ENCODE measurements around the gene ZNF546. TPM values are rescaled to one million over a fixed set of nuclear protein-coding genes. Genes with fewer than 3 reads are reported as not detected.
"Not testable (repeated sequence)": the region's sequence is repeated elsewhere in the genome, so short reads cannot be mapped to it uniquely, and the experiment has no call there.

ZNF546 gene
- not detected in 2 replicates for total RNA-seq (2014; rRNA removed; shearing (Covaris generic))

GRCh38 chr19:39996811-39997637 is at the start of gene ZNF546:
Gene ZNF546, plus strand, starts transcription at chr19:39997060. Its CDS starts 1,267 bp downstream, at chr19:39998327.
- peak; percentile 90 for DNase-seq (ENCODE audit: low spot score)

GRCh38 chr19:39949026-39949747 is 47.7 kb upstream of the ZNF546 start:
- no peak for DNase-seq (ENCODE audit: low spot score)

GRCh38 chr19:39951065-39951650 is 45.7 kb upstream of the ZNF546 start:
- DNase-seq (ENCODE audit: low spot score), result no peak

GRCh38 chr19:39951686-39952085 is 45.2 kb upstream of the ZNF546 start:
- DNase-seq (ENCODE audit: low spot score), result no peak

- DNase-seq (ENCODE audit: low spot score), result no peak
Measured at GRCh38 chr19:39953915-39954314, 42.9 kb upstream of the ZNF546 start.

GRCh38 chr19:39957886-39958285 is 39.0 kb upstream of the ZNF546 start:
- not testable (repeated sequence) for DNase-seq (ENCODE audit: low spot score)

- not testable (repeated sequence) for DNase-seq (ENCODE audit: low spot score)
Measured at GRCh38 chr19:39958942-39959341, 37.9 kb upstream of the ZNF546 start.

- DNase-seq (ENCODE audit: low spot score), result not testable (repeated sequence)
Measured at GRCh38 chr19:39959407-39959806, 37.5 kb upstream of the ZNF546 start.

DNA sequence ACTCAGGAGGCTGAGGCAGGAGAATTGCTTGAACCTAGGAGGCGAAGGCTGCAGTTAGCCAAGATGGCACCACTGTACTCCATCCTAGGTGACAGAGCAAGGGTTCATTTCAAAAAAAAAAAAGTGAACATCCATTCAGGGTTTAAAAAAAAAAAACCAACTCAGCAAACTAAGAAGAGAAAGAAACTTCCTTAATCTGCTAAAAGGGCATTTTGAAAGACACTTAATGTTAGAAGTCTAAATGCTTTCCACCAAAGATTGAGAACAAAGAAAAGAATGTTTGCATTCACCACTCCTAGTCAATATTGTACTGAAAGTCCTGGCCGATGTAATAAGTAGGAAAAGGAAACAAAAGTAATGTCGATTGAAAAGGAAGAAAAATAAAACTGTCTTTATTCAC is 33.0 kb upstream of the ZNF546 start:
- DNase-seq (ENCODE audit: low spot score), result no peak

GRCh38 chr19:39966617-39967016 is 30.2 kb upstream of the ZNF546 start:
- DNase-seq (ENCODE audit: low spot score), result no peak

DNA sequence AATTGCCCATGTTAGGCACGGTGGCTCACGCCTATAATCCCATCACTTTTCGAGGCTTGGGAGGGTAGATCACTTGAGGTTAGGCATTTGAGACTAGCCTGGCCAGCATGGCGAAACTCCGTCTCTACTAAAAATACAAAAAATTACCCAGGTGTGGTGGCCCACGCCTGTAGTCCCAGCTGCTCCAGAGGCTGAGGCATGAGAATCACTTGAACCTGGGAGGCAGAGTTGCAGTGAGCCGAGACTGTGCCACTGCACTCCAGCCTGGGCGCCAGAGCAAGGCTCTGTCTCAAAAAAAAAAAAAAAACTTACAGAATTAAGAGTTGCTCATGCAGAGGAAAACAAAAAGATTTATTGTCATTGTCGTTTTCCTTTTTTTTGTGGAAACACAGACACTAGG is 29.3 kb upstream of the ZNF546 start:
- DNase-seq (ENCODE audit: low spot score), result no peak

GRCh38 chr19:39968789-39969188 is 28.1 kb upstream of the ZNF546 start:
- no peak for DNase-seq (ENCODE audit: low spot score)

DNA sequence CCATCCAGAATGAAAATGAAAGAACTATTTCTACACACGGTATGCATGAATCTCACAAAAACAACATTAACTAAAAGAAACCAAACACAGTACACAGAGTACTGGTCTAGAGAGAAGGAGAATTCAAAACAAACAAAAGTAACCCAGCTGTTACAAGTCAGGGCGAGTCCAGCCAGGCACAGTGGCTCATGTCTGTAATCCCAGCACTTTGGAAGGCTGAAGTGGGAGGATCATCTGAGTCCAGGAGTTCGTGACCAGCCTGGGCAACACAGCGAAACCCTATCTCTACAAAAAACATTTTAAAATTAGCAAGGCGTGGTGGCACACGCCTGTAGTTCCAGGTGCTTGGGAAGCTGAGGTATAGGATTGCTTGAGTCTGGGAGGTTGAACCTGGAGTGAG is 27.6 kb upstream of the ZNF546 start:
- no peak for DNase-seq (ENCODE audit: low spot score)

GRCh38 chr19:39969681-39970424 is 27.0 kb upstream of the ZNF546 start:
- no peak for DNase-seq (ENCODE audit: low spot score)

DNA sequence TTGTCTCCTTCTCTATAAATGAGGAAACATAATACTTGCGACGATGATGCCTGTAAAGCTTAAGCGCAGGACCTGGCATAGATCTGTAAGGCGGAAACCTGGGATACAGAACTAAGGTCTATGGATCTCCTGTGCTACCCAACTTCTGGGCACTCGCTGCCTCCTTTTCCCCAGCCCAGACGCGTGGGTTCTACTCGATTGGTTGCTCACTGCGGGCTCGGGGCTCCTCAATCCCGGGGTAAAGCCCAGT is 26.5 kb upstream of the ZNF546 start:
- no peak for DNase-seq (ENCODE audit: low spot score)

DNA sequence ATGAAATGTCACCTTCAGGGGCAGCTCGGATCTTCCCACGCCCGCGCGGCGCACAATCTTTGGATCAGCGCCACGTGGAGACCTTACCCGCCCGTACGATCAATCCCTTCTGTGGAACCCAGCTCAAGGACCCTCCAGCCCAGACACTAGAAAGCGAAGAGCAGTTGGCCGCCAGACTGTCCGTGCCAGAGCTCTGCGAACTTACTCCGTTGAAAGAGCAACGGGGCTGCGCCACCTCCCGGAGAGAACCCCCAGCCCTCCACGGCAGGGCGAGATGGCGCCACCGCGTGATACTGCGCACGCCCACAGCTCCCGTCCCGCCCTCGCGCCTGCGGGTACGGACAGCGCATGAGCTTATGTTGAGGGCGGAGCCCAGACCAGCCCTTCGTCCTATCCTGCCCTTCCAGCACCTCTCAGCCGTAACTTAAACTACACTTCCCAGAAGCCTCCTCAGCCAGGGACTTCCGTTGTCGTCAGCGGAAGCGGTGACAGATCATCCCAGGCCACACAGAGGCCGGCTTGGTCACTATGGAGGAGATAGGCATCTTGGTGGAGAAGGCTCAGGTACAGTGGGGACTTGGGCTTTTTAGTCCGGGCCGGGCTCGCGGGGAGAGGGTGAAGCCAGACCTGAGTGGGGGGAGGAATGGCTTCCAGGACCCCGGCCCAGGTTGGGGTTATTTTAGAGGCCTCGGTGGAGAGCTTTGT is 26.0 kb upstream of the ZNF546 start, which contains the start of gene PSMC4:
PSMC4 (plus strand) TSS at position 491 of the 705 bp plus-strand sequence; CDS start at position 529, 38 bp downstream.
- peak; percentile 100 for DNase-seq (ENCODE audit: low spot score)

DNA sequence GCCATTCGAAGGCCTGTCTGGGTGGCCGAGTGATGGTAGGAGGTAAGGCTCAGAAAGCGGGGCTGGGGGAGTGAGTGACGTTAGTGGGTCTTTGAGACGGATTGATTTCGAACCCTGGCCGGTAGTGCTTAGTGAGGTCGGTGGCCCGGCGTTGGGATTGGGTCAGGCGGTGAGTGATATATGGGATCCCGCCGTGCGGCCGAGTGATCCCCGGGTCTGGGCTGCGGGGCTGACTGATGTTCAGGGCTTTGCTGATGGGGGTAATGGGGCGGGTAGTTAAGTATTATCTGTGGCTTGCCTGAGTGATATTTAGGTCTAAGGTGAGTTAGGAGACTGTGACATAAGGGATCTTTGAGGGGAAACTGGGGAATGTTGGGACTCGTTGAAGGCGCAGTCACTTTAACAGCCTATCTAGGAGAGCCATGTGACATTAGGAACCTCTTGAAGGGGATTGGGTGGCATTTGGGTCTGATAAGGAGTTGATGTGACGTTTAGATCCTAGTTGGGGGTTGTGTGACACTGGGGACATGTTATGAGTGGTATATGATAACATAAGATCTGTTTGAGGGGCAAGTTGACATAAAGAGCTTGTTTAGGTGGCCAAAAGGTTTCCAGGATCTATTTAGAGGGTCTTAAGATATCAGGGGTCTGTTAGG is 25.4 kb upstream of the ZNF546 start:
- no peak for DNase-seq (ENCODE audit: low spot score)

DNA sequence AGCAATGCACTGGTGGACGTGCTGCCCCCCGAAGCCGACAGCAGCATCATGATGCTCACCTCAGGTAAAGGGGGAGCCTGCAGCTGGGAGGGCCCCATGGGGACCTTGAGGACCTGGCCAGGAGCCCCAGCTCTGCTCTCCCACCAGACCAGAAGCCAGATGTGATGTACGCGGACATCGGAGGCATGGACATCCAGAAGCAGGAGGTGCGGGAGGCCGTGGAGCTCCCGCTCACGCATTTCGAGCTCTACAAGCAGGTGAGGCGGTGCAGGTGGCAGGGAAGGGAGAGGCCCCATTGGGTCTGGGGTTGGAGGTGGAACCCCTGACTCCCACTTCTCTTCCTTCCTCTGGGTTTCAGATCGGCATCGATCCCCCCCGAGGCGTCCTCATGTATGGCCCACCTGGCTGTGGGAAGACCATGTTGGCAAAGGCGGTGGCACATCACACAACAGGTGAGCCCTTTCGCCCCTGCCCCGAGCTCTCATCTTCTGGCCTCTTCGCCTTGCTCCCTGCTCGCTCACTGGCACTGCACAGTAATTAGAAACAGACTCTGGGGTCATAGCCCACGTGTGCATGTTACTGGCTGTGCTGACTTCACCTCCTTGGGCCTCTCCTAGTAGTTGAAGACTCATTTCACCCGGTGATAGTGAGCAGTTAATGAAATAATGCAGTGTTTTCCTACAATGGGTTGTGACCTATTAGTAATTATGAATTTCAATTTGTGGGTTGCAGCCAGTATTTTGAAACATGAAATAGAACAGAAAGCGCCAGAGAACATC is 22.3 kb upstream of the ZNF546 start:
- DNase-seq (ENCODE audit: low spot score), result no peak

- DNase-seq (ENCODE audit: low spot score), result no peak
Measured at GRCh38 chr19:39982883-39983282, 14.0 kb upstream of the ZNF546 start.

All from HT-29 (cell line).